ENCODE results near the gene IER3IP1.
A peak's percentile ranks its signal among the peaks of the same experiment; 100 is the strongest.
"Not testable (repeated sequence)": the region's sequence is repeated elsewhere in the genome, so short reads cannot be mapped to it uniquely, and the experiment has no call there.

The IER3IP1 gene

DNA sequence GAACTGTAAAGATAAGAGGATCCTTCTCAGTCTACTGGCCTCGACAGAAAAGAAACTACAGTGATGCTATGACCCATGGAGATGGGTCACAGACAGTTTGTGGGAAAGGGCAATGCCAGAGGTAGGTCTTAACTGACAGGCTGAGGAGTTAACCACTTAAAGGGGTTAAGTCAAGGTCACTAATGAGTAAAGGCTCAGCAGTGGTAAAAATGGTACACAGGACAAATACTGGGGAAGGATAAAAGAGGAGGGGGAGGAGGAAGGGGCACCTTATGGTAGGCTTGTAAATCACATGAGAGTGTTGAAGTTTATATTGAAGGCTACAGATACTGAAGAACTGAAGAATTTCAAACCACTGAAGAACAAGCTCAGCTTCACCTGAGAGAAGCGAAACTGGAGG is 9.9 kb downstream of the IER3IP1 start:
- TF ChIP-seq, protein P1, sequence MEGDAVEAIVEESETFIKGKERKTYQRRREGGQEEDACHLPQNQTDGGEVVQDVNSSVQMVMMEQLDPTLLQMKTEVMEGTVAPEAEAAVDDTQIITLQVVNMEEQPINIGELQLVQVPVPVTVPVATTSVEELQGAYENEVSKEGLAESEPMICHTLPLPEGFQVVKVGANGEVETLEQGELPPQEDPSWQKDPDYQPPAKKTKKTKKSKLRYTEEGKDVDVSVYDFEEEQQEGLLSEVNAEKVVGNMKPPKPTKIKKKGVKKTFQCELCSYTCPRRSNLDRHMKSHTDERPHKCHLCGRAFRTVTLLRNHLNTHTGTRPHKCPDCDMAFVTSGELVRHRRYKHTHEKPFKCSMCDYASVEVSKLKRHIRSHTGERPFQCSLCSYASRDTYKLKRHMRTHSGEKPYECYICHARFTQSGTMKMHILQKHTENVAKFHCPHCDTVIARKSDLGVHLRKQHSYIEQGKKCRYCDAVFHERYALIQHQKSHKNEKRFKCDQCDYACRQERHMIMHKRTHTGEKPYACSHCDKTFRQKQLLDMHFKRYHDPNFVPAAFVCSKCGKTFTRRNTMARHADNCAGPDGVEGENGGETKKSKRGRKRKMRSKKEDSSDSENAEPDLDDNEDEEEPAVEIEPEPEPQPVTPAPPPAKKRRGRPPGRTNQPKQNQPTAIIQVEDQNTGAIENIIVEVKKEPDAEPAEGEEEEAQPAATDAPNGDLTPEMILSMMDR (IDR thresholded peaks at IDR 0.05; ENCODE audit: borderline replicate concordance, control extremely low read depth, extremely low read depth, insufficient read depth, missing control alignments) = no peak
- in situ Hi-C loops (cut with MboI; ENCODE audit: low sequenced_read_pairs, unreplicated experiment) = no loop called here
- DNase-seq (ENCODE audit: low spot score) = no peak

DNA sequence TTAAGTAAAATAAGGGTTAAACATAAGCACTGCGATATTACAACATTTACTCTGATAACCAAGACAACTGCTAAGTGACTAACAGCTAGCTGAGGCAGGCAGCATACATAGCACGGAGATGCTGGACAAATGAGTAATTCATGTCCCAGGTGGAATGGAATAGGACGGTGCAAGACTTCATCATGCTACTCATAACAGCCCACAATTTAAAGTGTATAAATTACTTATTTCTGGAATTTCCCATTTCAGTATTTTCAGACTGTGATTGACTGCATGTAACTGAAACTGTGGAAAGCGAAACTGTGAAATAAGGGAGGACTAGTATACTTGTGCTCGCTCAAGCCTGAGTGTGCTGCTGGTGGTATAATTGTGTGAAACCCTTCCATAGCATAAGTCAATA is 12.9 kb downstream of the IER3IP1 start:
- peak; percentile 30 for DNase-seq (ENCODE audit: low spot score)
- TF ChIP-seq, protein P1 (IDR thresholded peaks at IDR 0.05; ENCODE audit: borderline replicate concordance, control extremely low read depth, extremely low read depth, insufficient read depth, missing control alignments) = no peak
- in situ Hi-C loops (cut with MboI; ENCODE audit: low sequenced_read_pairs, unreplicated experiment) = no loop called here

DNA sequence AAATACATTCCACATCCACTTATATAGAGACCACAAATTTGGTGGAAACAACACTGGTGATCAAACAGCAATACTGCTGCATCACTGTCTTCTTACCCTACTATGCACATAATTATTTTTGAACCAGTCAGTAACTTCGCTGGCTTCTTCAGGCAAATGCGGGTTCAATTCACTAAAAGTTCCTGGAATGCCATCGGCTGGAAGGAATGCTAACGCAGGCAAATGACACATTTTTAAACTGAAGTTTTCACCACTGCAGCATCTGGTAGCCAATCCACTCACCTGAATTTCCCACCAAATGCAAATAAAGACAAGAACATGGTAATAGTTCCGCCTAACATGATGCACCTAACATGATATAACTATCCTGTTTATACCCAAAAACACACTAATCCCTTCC is 15.9 kb downstream of the IER3IP1 start:
- in situ Hi-C loops (cut with MboI; ENCODE audit: low sequenced_read_pairs, unreplicated experiment) = no loop called here
- no peak for DNase-seq (ENCODE audit: low spot score)
- TF ChIP-seq, protein P1 (IDR thresholded peaks at IDR 0.05; ENCODE audit: borderline replicate concordance, control extremely low read depth, extremely low read depth, insufficient read depth, missing control alignments) = no peak

DNA sequence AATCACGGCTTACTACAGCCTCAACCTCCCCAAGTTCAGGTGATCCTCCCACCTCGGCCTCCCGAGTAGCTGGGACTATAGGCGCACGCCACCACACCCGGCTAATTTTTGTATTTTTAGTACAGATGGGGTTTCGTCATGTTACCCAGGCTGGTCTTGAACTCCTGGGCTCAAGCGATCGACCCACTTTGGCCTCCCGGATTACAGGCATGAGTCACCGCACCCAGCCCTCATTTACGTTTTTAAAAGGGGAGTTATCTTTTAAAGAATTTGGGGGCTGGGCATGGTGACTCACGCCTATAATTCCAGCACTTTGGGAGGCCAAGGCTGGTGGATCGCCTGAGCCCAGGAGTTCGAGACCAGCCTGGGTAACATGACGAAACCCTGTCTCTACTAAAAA is 17.8 kb downstream of the IER3IP1 start:
- DNase-seq (ENCODE audit: low spot score); in situ Hi-C loops (cut with MboI; ENCODE audit: low sequenced_read_pairs, unreplicated experiment): not testable (repeated sequence)

DNA sequence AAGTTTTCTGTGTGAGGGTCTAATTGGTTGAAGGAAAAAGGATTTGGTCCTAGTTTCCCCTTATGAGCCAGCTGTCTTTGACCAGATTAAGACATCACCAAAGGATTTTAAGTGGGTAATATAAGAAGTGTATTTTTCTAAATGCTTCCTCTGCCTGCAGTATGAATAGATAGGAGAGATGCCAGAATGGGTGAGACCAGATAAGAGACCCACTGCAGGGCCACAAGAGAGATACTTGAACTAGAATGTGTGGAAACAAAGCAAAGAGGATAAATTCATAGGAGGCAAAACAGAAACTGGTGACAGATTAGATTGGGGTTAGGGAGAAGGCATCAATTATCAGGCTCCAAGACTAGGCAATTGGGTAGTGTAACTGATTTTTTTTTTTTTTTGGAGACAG is 24.7 kb downstream of the IER3IP1 start:
- TF ChIP-seq, protein P1 (IDR thresholded peaks at IDR 0.05; ENCODE audit: borderline replicate concordance, control extremely low read depth, extremely low read depth, insufficient read depth, missing control alignments) = no peak
- no peak for DNase-seq (ENCODE audit: low spot score)
- in situ Hi-C loops (cut with MboI; ENCODE audit: low sequenced_read_pairs, unreplicated experiment) = no loop called here

DNA sequence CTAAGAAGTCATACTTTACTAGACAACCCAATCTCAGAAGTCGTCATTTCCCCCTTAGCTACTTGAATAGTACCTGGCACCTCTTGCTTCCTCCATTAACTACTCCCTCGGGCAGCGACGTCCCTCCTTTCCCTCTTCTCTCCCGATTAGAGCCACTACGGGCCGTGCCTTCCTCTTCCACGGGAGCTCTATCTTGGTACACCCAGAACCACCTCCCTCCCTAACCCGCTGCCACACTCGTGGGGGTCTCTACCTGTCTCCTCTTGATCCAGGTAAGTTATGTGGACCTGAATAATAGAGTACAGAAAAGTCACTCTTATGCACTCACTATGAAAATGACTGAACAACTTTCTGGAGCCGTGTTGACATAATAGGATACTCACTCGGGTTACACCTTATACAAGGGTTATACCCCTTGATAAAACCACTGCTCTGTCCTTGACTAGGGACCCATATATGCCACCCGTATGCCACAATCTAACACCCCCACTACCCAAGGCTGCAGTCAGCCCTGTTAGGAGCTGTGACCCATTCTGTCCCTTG is 25.3 kb downstream of the IER3IP1 start:
- TF ChIP-seq, protein P1 (IDR thresholded peaks at IDR 0.05; ENCODE audit: borderline replicate concordance, control extremely low read depth, extremely low read depth, insufficient read depth, missing control alignments) = no peak
- DNase-seq (ENCODE audit: low spot score) = no peak
- in situ Hi-C loops (cut with MboI; ENCODE audit: low sequenced_read_pairs, unreplicated experiment) = no loop called here

DNA sequence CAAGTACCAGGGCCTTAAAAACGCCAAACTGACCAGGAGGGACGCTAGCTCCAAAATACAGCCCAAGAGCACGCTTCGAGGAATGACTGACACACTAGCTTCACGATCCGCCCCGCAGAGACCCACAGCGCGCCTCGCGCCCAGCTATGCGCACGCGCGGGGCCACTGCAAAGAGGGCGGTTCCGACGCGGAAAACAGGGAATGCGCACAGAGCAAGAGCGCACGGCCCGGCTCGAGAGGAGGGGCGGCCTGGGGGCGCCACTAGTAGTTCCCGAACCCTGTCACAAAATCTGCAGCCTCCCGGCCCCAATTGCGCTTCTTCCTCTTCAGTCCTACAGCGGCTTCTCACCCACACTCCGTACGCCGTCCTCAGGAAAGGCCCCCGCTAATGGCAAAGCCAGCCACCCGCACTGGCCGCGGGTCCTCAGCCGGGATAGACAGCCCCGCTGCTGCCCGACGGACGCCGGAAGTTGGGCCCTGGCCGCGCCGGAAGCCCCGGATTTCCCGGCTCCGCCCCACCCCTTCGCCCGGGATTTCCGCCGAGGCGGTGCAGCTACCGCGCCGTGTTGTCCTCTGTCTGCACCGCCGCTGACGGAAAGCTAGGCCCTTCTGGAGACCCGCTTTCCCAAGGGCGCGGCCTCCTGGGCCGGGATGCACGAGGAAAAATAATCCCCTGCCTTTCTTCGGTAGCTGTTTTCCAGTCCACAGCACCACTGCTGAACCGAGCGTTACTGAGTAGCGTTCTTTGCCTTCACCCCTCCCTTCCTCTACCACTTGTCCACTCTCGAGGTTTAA is 25.9 kb downstream of the IER3IP1 start, which contains the start of gene HDHD2:
HDHD2 (minus strand) TSS at position 472 of the 795 bp plus-strand sequence. CDS start 14,061 bp downstream, outside the sequence.
- in situ Hi-C loops (cut with MboI; ENCODE audit: low sequenced_read_pairs, unreplicated experiment) = no loop called here
- TF ChIP-seq, protein P1 (IDR thresholded peaks at IDR 0.05; ENCODE audit: borderline replicate concordance, control extremely low read depth, extremely low read depth, insufficient read depth, missing control alignments) = no peak
- DNase-seq (ENCODE audit: low spot score) = peak; percentile 90
